ENCODE data around the gene ANKRD42. TPM values are rescaled to one million over a fixed set of nuclear protein-coding genes. Genes with fewer than 3 reads are reported as not detected.

Gene ANKRD42
- total and polyA plus RNA-seq, 9 of the 15 experiments (the other 6 are each of a cell fraction or from before 2014, with no cell fraction given): 2.8 to 9.1 (median 6.1) TPM

- WGBS (ENCODE audit: insufficient coverage, low coverage, missing lambda C conversion rate): 2% methylated on average over 11 of the region's 11 CpGs
- peak overlapping the region; percentile 92 for H3K27ac ChIP-seq (ENCODE audit: extremely low read depth, low read depth, low read length)
- no peaks in the 10 kb centered on the region for H3K9me3 ChIP-seq (replicated peaks; ENCODE audit: control insufficient read depth, insufficient read depth, low read depth, low read length)
- no peaks in the 10 kb centered on the region for H3K9me1 ChIP-seq (ENCODE audit: control insufficient read depth, insufficient read depth, low read length)
- peak overlapping the region; percentile 82 for H3K4me3 ChIP-seq
- peak; percentile 87 for FAIRE-seq
- BruUV-seq (replicated peaks): no TSS peak
- DNase-seq (ENCODE audit: extremely low read depth in 1 of 4, low spot score in 3 of 4): peak in 3 of 4 experiments; percentile 20 to 76 (median 48)
- peak overlapping the region; percentile 94 for H3K4me2 ChIP-seq (ENCODE audit: insufficient read depth, low read length)
- H2AFZ ChIP-seq (ENCODE audit: low read depth, low read length): peak overlapping the region; percentile 67
- H3K27me3 ChIP-seq (ENCODE audit: control insufficient read depth in 2 of 2, insufficient read depth in 2 of 2, low read length in 2 of 2): no peaks in the 10 kb centered on the region
- intact Hi-C loops (cut with micrococcal nuclease) (loop anchor here (2.0 to 10.0 kb wide), 3 partner anchors 35 to 287 kb away; partner anchors contain the start of genes DDIAS, PCF11 and PRCP), in situ Hi-C loops (cut with MboI) (no loop called here)
- peak overlapping the region; percentile 86 to 96 for H3K9ac ChIP-seq (ENCODE audit: insufficient read depth in 1 of 2, low read depth in 2 of 2, low read length in 2 of 2)
- peak; percentile 30 for ATAC-seq
- peaks cover 45% of the 10 kb centered on the region for H3K36me3 ChIP-seq (ENCODE audit: control insufficient read depth, insufficient read depth, low read length)
- POLR2A ChIA-PET: no interaction called here
- no peaks in the 10 kb centered on the region for H4K20me1 ChIP-seq (replicated peaks; ENCODE audit: control insufficient read depth, insufficient read depth, low read length)
- CTCF ChIA-PET (ENCODE audit: low intra/inter-chr PET ratio): no interaction called here
- peaks cover 8 to 10% of the 10 kb centered on the region in 2 experiments; a peak in 3 of 5 replicates for H3K4me1 ChIP-seq (replicated peaks in 1 of 2; ENCODE audit: control insufficient read depth in 2 of 2, insufficient read depth in 2 of 2, low read length in 2 of 2)
- peaks cover 29% of the 10 kb centered on the region for H3K79me2 ChIP-seq (ENCODE audit: control insufficient read depth, insufficient read depth, low read length)
- TF ChIP-seq TSC22D4 (tag; IDR thresholded peaks at IDR 0.05): no peak
- TF ChIP-seq, protein P1, sequence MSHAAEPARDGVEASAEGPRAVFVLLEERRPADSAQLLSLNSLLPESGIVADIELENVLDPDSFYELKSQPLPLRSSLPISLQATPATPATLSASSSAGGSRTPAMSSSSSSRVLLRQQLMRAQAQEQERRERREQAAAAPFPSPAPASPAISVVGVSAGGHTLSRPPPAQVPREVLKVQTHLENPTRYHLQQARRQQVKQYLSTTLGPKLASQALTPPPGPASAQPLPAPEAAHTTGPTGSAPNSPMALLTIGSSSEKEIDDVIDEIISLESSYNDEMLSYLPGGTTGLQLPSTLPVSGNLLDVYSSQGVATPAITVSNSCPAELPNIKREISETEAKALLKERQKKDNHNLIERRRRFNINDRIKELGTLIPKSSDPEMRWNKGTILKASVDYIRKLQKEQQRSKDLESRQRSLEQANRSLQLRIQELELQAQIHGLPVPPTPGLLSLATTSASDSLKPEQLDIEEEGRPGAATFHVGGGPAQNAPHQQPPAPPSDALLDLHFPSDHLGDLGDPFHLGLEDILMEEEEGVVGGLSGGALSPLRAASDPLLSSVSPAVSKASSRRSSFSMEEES (CRISPR knock-in tag; IDR thresholded peaks at IDR 0.05): peak; percentile 27; the same call in 1 of the 2 replicates
- TF ChIP-seq ZNF12 (CRISPR knock-in tag; IDR thresholded peaks at IDR 0.05): no peak
- TF ChIP-seq RBFOX2 (IDR thresholded peaks at IDR 0.05; ENCODE audit: low read depth, low read length): no peak
- TF ChIP-seq VEZF1 (CRISPR knock-in tag; IDR thresholded peaks at IDR 0.05): peak; percentile 21; the same call in 1 of the 2 replicates
- TF ChIP-seq ZNF75A (CRISPR knock-in tag; IDR thresholded peaks at IDR 0.05): no peak
- 0 out of 2 replicates have a peak, but pooled peaks have one; percentile 22 for TF ChIP-seq MXI1 (IDR thresholded peaks at IDR 0.05; ENCODE audit: low read depth, low read length)
- no peak for TF ChIP-seq FOXP1 (CRISPR knock-in tag; IDR thresholded peaks at IDR 0.05)
- no peak for TF ChIP-seq MTA3 (IDR thresholded peaks at IDR 0.05; ENCODE audit: borderline replicate concordance)
- TF ChIP-seq, protein P2, sequence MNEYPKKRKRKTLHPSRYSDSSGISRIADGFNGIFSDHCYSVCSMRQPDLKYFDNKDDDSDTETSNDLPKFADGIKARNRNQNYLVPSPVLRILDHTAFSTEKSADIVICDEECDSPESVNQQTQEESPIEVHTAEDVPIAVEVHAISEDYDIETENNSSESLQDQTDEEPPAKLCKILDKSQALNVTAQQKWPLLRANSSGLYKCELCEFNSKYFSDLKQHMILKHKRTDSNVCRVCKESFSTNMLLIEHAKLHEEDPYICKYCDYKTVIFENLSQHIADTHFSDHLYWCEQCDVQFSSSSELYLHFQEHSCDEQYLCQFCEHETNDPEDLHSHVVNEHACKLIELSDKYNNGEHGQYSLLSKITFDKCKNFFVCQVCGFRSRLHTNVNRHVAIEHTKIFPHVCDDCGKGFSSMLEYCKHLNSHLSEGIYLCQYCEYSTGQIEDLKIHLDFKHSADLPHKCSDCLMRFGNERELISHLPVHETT (CRISPR knock-in tag; conservative IDR thresholded peaks at IDR 0.05 in 1 of 2, IDR thresholded peaks at IDR 0.05 in 1 of 2): 0 out of 4 replicates have a peak, but pooled peaks of 1 of the 2 experiments have one; percentile 31
- TF ChIP-seq DMBX1 (CRISPR knock-in tag; IDR thresholded peaks at IDR 0.05; ENCODE audit: borderline replicate concordance): 0 out of 2 replicates have a peak, but pooled peaks have one; percentile 32
- no peak for TF ChIP-seq IRF2 (CRISPR knock-in tag; IDR thresholded peaks at IDR 0.05)
- TF ChIP-seq E2F1 (CRISPR knock-in tag; IDR thresholded peaks at IDR 0.05): no peak
- no peak for TF ChIP-seq ZKSCAN8 (CRISPR knock-in tag; IDR thresholded peaks at IDR 0.05)
- TF ChIP-seq, protein P3, sequence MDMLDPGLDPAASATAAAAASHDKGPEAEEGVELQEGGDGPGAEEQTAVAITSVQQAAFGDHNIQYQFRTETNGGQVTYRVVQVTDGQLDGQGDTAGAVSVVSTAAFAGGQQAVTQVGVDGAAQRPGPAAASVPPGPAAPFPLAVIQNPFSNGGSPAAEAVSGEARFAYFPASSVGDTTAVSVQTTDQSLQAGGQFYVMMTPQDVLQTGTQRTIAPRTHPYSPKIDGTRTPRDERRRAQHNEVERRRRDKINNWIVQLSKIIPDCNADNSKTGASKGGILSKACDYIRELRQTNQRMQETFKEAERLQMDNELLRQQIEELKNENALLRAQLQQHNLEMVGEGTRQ (CRISPR knock-in tag; IDR thresholded peaks at IDR 0.05): no peak
- TF ChIP-seq DIDO1 (tag; IDR thresholded peaks at IDR 0.05; ENCODE audit: low read depth): no peak
Measured at GRCh38 chr11:83191986-83192385, 1.5 kb upstream of the ANKRD42 start.
